ENCODE results near the gene PHF20. TPM values are rescaled to one million over a fixed set of nuclear protein-coding genes. Genes with fewer than 3 reads are reported as not detected.

The PHF20 gene
- polyA plus RNA-seq, 1 donor from 2014 or later: 49.2 TPM

DNA sequence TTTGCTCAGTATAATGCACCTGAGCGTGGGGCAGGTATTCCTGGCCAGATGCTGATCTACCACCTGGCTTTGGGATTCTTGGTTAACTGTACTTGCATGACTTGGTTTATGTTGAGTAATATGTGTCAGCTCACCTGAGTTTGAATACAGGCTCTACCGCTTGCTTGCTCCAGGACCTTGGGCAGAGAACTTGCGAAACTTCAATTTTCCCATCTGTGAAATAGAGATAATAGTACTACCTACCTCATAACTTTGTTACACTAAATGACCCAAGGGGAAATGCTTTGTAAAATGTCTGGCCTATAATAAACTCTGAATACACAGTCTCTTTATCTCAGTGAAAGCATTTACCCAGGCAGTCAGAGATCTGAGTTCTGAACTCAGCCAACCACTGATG lies 130.7 kb downstream of the PHF20 start:
- H3K36me3 ChIP-seq (ENCODE audit: insufficient read depth, low read length): no peaks in the 10 kb centered on the region
- H3K9me3 ChIP-seq (ENCODE audit: low read length): no peaks in the 10 kb centered on the region
- H2AFZ ChIP-seq (ENCODE audit: low read depth, low read length): no peak overlapping the region
- no peaks in the 10 kb centered on the region for H3K27me3 ChIP-seq (ENCODE audit: insufficient read depth, low read depth, low read length)
- no peaks in the 10 kb centered on the region for H3F3A ChIP-seq (ENCODE audit: insufficient read depth, low read length, poor library complexity, severe bottlenecking)
- no peaks in the 10 kb centered on the region for H3K79me2 ChIP-seq (replicated peaks; ENCODE audit: insufficient read depth, low read length)
- no peak for TF ChIP-seq TAF1 (IDR thresholded peaks at IDR 0.05; ENCODE audit: low read depth)
- no peak for TF ChIP-seq POLR2AphosphoS5 (IDR thresholded peaks at IDR 0.05)
- TF ChIP-seq MXI1 (conservative IDR thresholded peaks at IDR 0.05; ENCODE audit: poor library complexity, severe bottlenecking): no peak
- TF ChIP-seq SMC3 (conservative IDR thresholded peaks at IDR 0.05; ENCODE audit: poor library complexity): no peak
- TF ChIP-seq RAD21 (conservative IDR thresholded peaks at IDR 0.05): no peak
- TF ChIP-seq, protein P1, sequence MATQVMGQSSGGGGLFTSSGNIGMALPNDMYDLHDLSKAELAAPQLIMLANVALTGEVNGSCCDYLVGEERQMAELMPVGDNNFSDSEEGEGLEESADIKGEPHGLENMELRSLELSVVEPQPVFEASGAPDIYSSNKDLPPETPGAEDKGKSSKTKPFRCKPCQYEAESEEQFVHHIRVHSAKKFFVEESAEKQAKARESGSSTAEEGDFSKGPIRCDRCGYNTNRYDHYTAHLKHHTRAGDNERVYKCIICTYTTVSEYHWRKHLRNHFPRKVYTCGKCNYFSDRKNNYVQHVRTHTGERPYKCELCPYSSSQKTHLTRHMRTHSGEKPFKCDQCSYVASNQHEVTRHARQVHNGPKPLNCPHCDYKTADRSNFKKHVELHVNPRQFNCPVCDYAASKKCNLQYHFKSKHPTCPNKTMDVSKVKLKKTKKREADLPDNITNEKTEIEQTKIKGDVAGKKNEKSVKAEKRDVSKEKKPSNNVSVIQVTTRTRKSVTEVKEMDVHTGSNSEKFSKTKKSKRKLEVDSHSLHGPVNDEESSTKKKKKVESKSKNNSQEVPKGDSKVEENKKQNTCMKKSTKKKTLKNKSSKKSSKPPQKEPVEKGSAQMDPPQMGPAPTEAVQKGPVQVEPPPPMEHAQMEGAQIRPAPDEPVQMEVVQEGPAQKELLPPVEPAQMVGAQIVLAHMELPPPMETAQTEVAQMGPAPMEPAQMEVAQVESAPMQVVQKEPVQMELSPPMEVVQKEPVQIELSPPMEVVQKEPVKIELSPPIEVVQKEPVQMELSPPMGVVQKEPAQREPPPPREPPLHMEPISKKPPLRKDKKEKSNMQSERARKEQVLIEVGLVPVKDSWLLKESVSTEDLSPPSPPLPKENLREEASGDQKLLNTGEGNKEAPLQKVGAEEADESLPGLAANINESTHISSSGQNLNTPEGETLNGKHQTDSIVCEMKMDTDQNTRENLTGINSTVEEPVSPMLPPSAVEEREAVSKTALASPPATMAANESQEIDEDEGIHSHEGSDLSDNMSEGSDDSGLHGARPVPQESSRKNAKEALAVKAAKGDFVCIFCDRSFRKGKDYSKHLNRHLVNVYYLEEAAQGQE (IDR thresholded peaks at IDR 0.05; ENCODE audit: borderline replicate concordance): no peak
- TF ChIP-seq EP300 (conservative IDR thresholded peaks at IDR 0.05; ENCODE audit: poor library complexity, severe bottlenecking): no peak
- TF ChIP-seq, protein P2, sequence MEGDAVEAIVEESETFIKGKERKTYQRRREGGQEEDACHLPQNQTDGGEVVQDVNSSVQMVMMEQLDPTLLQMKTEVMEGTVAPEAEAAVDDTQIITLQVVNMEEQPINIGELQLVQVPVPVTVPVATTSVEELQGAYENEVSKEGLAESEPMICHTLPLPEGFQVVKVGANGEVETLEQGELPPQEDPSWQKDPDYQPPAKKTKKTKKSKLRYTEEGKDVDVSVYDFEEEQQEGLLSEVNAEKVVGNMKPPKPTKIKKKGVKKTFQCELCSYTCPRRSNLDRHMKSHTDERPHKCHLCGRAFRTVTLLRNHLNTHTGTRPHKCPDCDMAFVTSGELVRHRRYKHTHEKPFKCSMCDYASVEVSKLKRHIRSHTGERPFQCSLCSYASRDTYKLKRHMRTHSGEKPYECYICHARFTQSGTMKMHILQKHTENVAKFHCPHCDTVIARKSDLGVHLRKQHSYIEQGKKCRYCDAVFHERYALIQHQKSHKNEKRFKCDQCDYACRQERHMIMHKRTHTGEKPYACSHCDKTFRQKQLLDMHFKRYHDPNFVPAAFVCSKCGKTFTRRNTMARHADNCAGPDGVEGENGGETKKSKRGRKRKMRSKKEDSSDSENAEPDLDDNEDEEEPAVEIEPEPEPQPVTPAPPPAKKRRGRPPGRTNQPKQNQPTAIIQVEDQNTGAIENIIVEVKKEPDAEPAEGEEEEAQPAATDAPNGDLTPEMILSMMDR (IDR thresholded peaks at IDR 0.05; ENCODE audit: poor library complexity, severe bottlenecking): no peak
- TF ChIP-seq EZH2 (IDR thresholded peaks at IDR 0.05; ENCODE audit: borderline replicate concordance, insufficient read depth, low read length, poor library complexity, severe bottlenecking): no peak
- no peaks in the 10 kb centered on the region for H3K9me2 ChIP-seq (ENCODE audit: insufficient read depth, low read length)
- H4K20me1 ChIP-seq (ENCODE audit: insufficient read depth): no peaks in the 10 kb centered on the region
- H3K27ac ChIP-seq (ENCODE audit: low read length): no peak overlapping the region
- no peak overlapping the region for H3K4me2 ChIP-seq (ENCODE audit: low read length)
- no peak overlapping the region for H3K9ac ChIP-seq (ENCODE audit: low read length)
- H3K4me3 ChIP-seq (ENCODE audit: low read length): no peak overlapping the region

DNA sequence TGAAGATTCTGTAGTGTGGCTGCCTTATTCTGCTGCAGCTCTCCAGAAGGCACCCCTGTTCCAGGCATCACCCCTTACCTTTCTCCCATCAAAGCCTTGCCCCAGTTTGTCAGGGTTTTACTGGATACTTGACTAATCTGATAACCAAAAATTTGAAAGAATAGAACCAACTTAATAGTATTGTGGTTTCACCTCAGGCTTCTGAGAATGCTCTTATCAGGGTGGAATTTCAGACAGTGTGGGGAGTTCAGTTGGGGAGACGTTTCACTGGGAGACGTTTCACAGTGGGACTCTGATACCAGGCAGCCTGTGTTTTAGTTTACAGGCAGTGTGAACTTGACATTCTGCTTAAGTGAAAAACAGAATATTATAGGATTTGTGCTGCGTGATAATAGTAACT lies 132.0 kb downstream of the PHF20 start:
- H3F3A ChIP-seq (ENCODE audit: insufficient read depth, low read length, poor library complexity, severe bottlenecking): no peaks in the 10 kb centered on the region
- no peaks in the 10 kb centered on the region for H3K27me3 ChIP-seq (ENCODE audit: insufficient read depth, low read depth, low read length)
- H3K4me2 ChIP-seq (ENCODE audit: low read length): no peak overlapping the region
- H4K20me1 ChIP-seq (ENCODE audit: insufficient read depth): no peaks in the 10 kb centered on the region
- no peak overlapping the region for H2AFZ ChIP-seq (ENCODE audit: low read depth, low read length)
- H3K9ac ChIP-seq (ENCODE audit: low read length): no peak overlapping the region
- no peaks in the 10 kb centered on the region for H3K9me3 ChIP-seq (ENCODE audit: low read length)
- no peaks in the 10 kb centered on the region for H3K79me2 ChIP-seq (replicated peaks; ENCODE audit: insufficient read depth, low read length)
- no peak overlapping the region for H3K4me3 ChIP-seq (ENCODE audit: low read length)
- no peak overlapping the region for H3K27ac ChIP-seq (ENCODE audit: low read length)
- no peak for TF ChIP-seq RAD21 (conservative IDR thresholded peaks at IDR 0.05)
- TF ChIP-seq MXI1 (conservative IDR thresholded peaks at IDR 0.05; ENCODE audit: poor library complexity, severe bottlenecking): no peak
- no peak for TF ChIP-seq POLR2AphosphoS5 (IDR thresholded peaks at IDR 0.05)
- TF ChIP-seq, protein P1 (IDR thresholded peaks at IDR 0.05; ENCODE audit: borderline replicate concordance): no peak
- TF ChIP-seq TAF1 (IDR thresholded peaks at IDR 0.05; ENCODE audit: low read depth): no peak
- no peak for TF ChIP-seq EZH2 (IDR thresholded peaks at IDR 0.05; ENCODE audit: borderline replicate concordance, insufficient read depth, low read length, poor library complexity, severe bottlenecking)
- TF ChIP-seq, protein P2 (IDR thresholded peaks at IDR 0.05; ENCODE audit: poor library complexity, severe bottlenecking): no peak
- H3K9me2 ChIP-seq (ENCODE audit: insufficient read depth, low read length): no peaks in the 10 kb centered on the region
- H3K36me3 ChIP-seq (ENCODE audit: insufficient read depth, low read length): no peaks in the 10 kb centered on the region
